DOHH2 (cell line): Measurements from ENCODE around the gene IFNGR2.

Source experiments
- H3F3A ChIP-seq: fragments of 200-600 bp; sonication (generic), shearing (Covaris generic); 2 replicates; pipeline ENCODE4 v1.6.0; 2016; ENCODE audit warnings: antibody characterized with exemption, mild to moderate bottlenecking; ENCODE audit not compliant: control insufficient read depth, insufficient read depth
- H3K27ac ChIP-seq: fragments of 200-600 bp; sonication (generic); 2 replicates; pipeline ENCODE4 v1.5.1; 2014; ENCODE audit warnings: low read depth, mild to moderate bottlenecking, low read length, moderate library complexity
- H3K27me3 ChIP-seq: fragments of 200-600 bp; sonication (generic); 2 replicates; pipeline ENCODE4 v1.6.1; 2014; ENCODE audit warnings: mild to moderate bottlenecking, low read length, mixed read lengths; ENCODE audit not compliant: control insufficient read depth
- H3K36me3 ChIP-seq: fragments of 200-600 bp; sonication (generic); 2 replicates; pipeline ENCODE4 v1.6.1; 2014; ENCODE audit warnings: mild to moderate bottlenecking, low read length, moderate library complexity, mixed read lengths; ENCODE audit not compliant: control insufficient read depth
- H3K4me1 ChIP-seq: fragments of 200-600 bp; sonication (generic); 2 replicates; pipeline ENCODE4 v1.6.1; 2014; ENCODE audit warnings: mild to moderate bottlenecking, low read length, mixed read lengths; ENCODE audit not compliant: control insufficient read depth
- H3K4me2 ChIP-seq: fragments of 200-600 bp; sonication (generic); 2 replicates; pipeline ENCODE4 v1.6.0; 2014; ENCODE audit warnings: mild to moderate bottlenecking, low read length, moderate library complexity
- H3K4me3 ChIP-seq: fragments of 200-600 bp; sonication (generic); 2 replicates; pipeline ENCODE4 v1.5.1; 2014; ENCODE audit warnings: mild to moderate bottlenecking, low read length, mixed read lengths
- H3K79me2 ChIP-seq: fragments of 200-600 bp; sonication (generic); 2 replicates; pipeline ENCODE4 v1.6.1; 2014; ENCODE audit warnings: mild to moderate bottlenecking, low read length, mixed read lengths; ENCODE audit not compliant: control insufficient read depth
- H3K9me2 ChIP-seq: fragments of 200-600 bp; sonication (generic); replicated peaks from 2 replicates; pipeline ENCODE4 v1.6.1; 2014; ENCODE audit warnings: mild to moderate bottlenecking, low read length, mixed read lengths; ENCODE audit not compliant: control insufficient read depth
- H3K9me3 ChIP-seq: fragments of 200-600 bp; sonication (generic); 2 replicates; pipeline ENCODE4 v1.6.1; 2014; ENCODE audit warnings: antibody characterized with exemption, low read length, mixed read lengths; ENCODE audit not compliant: control insufficient read depth, insufficient read depth
- H4K20me1 ChIP-seq: fragments of 200-600 bp; sonication (generic); 2 replicates; pipeline ENCODE4 v1.6.0; 2014; ENCODE audit warnings: low read depth, mild to moderate bottlenecking, antibody characterized with exemption, low read length, moderate library complexity; ENCODE audit not compliant: control insufficient read depth, insufficient read depth
- EZH2phosphoT487 ChIP-seq: fragments of 200-600 bp; sonication (generic); IDR thresholded peaks from 2 replicates; pipeline ENCODE4 v1.6.1; 2017; ENCODE audit warnings: borderline replicate concordance, mild to moderate bottlenecking, antibody characterized with exemption, low read length, moderate library complexity, mixed read lengths
- TF ChIP-seq, protein P1 (sequence below): fragments of 200-600 bp; sonication (generic); IDR thresholded peaks from one replicate; pipeline ENCODE4 v1.5.1; 2014; ENCODE audit warnings: antibody characterized with exemption, mild to moderate bottlenecking, low read depth, low read length; ENCODE audit not compliant: poor library complexity, severe bottlenecking

IFNGR2 gene

DNA sequence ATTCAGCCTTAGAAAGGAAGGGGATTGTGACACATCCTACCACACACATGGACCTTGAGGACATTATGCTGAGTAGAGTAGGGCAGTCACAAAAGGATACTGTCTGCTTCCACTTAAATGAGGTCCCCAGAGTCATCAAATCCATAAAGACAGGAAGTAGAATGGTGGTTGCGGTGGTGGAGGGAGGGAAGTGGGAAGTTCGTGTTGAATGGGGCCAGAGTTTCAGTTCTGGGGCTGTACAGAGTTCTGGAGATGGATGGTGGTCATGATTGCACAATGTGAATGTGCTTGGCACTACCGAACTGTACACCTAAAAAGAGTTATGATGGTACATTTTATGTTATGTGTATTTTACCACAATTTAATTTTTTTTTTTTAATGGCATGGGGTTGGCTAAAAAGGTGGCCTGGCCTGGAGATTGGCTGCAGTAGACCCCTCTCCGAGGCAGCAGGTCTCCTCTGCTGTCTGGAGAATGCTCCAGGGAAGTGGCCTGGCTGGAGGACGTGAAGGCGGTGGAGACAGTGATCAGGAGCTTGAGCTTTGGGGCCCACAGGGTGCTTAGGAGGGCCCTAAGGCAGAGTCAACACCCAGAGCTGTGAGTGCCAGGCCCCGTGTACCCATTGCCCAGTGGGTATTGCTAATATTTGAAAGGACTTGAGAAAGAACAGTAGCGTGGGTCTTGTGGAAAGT lies 30.4 kb downstream of the IFNGR2 start:
- peaks cover 11% of the 10 kb centered on the region for H3K79me2 ChIP-seq
- no peaks in the 10 kb centered on the region for H3K9me2 ChIP-seq
- no peak overlapping the region for H3K27ac ChIP-seq
- H3K36me3 ChIP-seq, result peaks cover 91% of the 10 kb centered on the region
- H3K4me2 ChIP-seq, result no peak overlapping the region
- TF ChIP-seq, protein P1, sequence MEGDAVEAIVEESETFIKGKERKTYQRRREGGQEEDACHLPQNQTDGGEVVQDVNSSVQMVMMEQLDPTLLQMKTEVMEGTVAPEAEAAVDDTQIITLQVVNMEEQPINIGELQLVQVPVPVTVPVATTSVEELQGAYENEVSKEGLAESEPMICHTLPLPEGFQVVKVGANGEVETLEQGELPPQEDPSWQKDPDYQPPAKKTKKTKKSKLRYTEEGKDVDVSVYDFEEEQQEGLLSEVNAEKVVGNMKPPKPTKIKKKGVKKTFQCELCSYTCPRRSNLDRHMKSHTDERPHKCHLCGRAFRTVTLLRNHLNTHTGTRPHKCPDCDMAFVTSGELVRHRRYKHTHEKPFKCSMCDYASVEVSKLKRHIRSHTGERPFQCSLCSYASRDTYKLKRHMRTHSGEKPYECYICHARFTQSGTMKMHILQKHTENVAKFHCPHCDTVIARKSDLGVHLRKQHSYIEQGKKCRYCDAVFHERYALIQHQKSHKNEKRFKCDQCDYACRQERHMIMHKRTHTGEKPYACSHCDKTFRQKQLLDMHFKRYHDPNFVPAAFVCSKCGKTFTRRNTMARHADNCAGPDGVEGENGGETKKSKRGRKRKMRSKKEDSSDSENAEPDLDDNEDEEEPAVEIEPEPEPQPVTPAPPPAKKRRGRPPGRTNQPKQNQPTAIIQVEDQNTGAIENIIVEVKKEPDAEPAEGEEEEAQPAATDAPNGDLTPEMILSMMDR, result no peak
- no peak for TF ChIP-seq EZH2phosphoT487
- H3F3A ChIP-seq, result peaks cover 10% of the 10 kb centered on the region; the same call in 1 of the 2 replicates
- H4K20me1 ChIP-seq, result no peaks in the 10 kb centered on the region
- no peaks in the 10 kb centered on the region for H3K27me3 ChIP-seq
- no peak overlapping the region for H3K4me3 ChIP-seq
- H3K4me1 ChIP-seq, result peaks cover 62% of the 10 kb centered on the region
- H3K9me3 ChIP-seq, result no peaks in the 10 kb centered on the region

DNA sequence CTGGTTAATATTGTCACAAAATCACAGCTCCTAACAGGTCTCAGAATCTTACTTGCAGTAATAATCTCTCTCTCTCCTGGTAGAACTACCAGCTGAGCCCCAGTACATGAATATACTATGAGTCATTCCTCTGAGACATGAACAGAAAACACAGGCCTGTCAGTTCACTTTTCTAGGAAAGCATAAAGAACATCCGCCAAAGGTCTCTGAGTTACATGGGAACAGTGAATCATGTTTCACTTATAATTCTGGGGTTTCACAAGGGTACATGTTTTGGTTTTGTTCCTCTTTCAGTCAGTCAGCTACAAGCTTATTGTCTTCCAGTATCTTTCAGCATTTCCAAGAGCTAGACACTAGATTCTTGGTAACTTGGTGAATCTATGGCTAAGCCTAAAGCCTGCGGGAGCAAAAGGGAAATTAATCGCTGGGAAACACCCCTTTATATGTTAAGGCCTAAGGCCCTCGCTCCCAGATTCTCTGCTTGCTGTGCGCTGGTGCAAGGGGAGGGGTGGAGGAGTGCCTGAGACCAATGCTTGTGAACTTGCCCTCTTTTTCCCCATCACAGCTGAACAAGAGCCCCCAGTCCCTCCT lies 31.7 kb downstream of the IFNGR2 start:
- Histone ChIP-seq H3K36me3 (peaks cover 80% of the 10 kb centered on the region), H3K9me3 (no peaks in the 10 kb centered on the region), H3F3A (peaks cover 13% of the 10 kb centered on the region; the same call in 1 of the 2 replicates), H3K4me2 (no peak overlapping the region), H3K27me3 (no peaks in the 10 kb centered on the region), H3K4me3 (no peak overlapping the region), H4K20me1 (no peaks in the 10 kb centered on the region), H3K27ac (no peak overlapping the region; the same call in 1 of the 2 replicates), H3K9me2 (no peaks in the 10 kb centered on the region), H3K4me1 (peaks cover 56% of the 10 kb centered on the region), H3K79me2 (peaks cover 3% of the 10 kb centered on the region; the same call in 1 of the 2 replicates)
- TF ChIP-seq, protein P1, result no peak
- no peak for TF ChIP-seq EZH2phosphoT487

DNA sequence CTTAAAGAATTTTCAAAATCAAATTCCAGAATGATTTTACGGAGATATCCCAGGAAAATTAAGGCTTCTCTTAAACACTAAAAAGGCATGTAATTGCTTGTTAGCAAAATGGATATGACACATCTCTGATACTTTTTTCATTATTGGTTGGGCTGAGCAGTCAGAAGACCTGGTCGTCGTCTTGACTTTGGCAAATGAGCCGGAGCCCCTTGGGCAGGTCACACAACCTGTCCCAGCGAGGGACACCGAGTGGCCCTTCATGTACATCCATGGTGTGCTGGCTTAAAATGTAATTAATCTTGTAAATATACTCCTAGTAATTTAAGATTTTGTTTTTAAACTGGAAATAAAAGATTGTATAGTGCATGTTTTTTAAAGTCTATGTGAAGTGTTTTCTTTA lies 33.9 kb downstream of the IFNGR2 start:
- Histone ChIP-seq H3K4me2 (peak overlapping the region; percentile 43), H3K4me3 (no peak overlapping the region), H3K27ac (peak overlapping the region; percentile 51), H3K27me3 (no peaks in the 10 kb centered on the region), H3K4me1 (peaks cover 79% of the 10 kb centered on the region), H3F3A (peaks cover 22% of the 10 kb centered on the region), H3K36me3 (peaks cover 59% of the 10 kb centered on the region), H3K9me2 (no peaks in the 10 kb centered on the region), H4K20me1 (no peaks in the 10 kb centered on the region), H3K79me2 (peaks cover 3% of the 10 kb centered on the region; the same call in 1 of the 2 replicates), H3K9me3 (no peaks in the 10 kb centered on the region)
- no peak for TF ChIP-seq EZH2phosphoT487
- TF ChIP-seq, protein P1, result no peak
